IMR-90 (cell line): Measurements from ENCODE around the gene DACT2. TPM values are rescaled to one million over a fixed set of nuclear protein-coding genes. Genes with fewer than 3 reads are reported as not detected.

Experiments
- ATAC-seq: fragments of 200-7000 bp; cut with Tn5 transposase; 2 replicates; pipeline ENCODE4 v1.9.1; 2020; ENCODE audit warnings: low read depth, mild to moderate bottlenecking, moderate library complexity
- BruUV-seq: library from RNA; stranded (reverse); fragments of 400-500 nt; replicated peaks from 2 replicates; lab custom pipeline; 2021; lab: Mats Ljungman, UMichigan
- CTCF ChIA-PET: fragments of 300-600 bp; formaldehyde crosslinking; extraction: SDS; loops from one replicate; lab custom pipeline; 2021; ENCODE audit warnings: antibody characterized with exemption; lab: Yijun Ruan, JAX
- POLR2A ChIA-PET: fragments of 300-600 bp; sonication (Branson Sonifier 250); formaldehyde crosslinking; loops from one replicate; lab custom pipeline; 2022; ENCODE audit warnings: antibody characterized with exemption; ENCODE audit not compliant: unreplicated experiment; lab: Charles Lee
- DNase-seq: peaks from one replicate; pipeline ENCODE4 v3.0.0; 2013
- H2AFZ ChIP-seq: replicated peaks from 2 replicates; pipeline ENCODE3; 2013; ENCODE audit warnings: low read length, mild to moderate bottlenecking; ENCODE audit not compliant: poor library complexity
- H2AK5ac ChIP-seq: 2 replicates; pipeline ENCODE4 v1.6.1; 2013; ENCODE audit warnings: low read depth, low read length, inconsistent platforms
- H2AK9ac ChIP-seq: replicated peaks from 2 replicates; pipeline ENCODE3; 2013; ENCODE audit warnings: mild to moderate bottlenecking, low read depth, low read length, moderate library complexity; ENCODE audit not compliant: poor library complexity
- H2BK120ac ChIP-seq: 2 replicates; pipeline ENCODE4 v1.6.1; 2013; ENCODE audit warnings: low read depth, low read length, inconsistent platforms
- H2BK15ac ChIP-seq: 3 replicates; pipeline ENCODE4 v1.6.1; 2013; ENCODE audit warnings: low read depth, low read length, inconsistent platforms
- H2BK20ac ChIP-seq: 2 replicates; pipeline ENCODE4 v1.6.1; 2013; ENCODE audit warnings: low read depth, mild to moderate bottlenecking, inconsistent platforms, low read length, moderate library complexity
- H2BK5ac ChIP-seq: 2 replicates; pipeline ENCODE4 v1.6.1; 2013; ENCODE audit warnings: mild to moderate bottlenecking, low read depth, low read length, inconsistent platforms; ENCODE audit not compliant: poor library complexity, severe bottlenecking
- H3K14ac ChIP-seq: replicated peaks from 2 replicates; pipeline ENCODE4 v1.6.1; 2013; ENCODE audit warnings: low read depth, low read length, inconsistent platforms
- H3K18ac ChIP-seq: 2 replicates; pipeline ENCODE4 v1.6.1; 2013; ENCODE audit warnings: low read depth, low read length, control low read depth
- H3K23ac ChIP-seq: 2 replicates; pipeline ENCODE4 v1.6.1; 2013; ENCODE audit warnings: low read depth, low read length, inconsistent platforms
- H3K27ac ChIP-seq: 2 replicates; pipeline ENCODE4 v1.5.1; 2013; ENCODE audit warnings: mild to moderate bottlenecking, control low read depth, low read length; ENCODE audit not compliant: insufficient read depth
- H3K27me3 ChIP-seq: 2 replicates; pipeline ENCODE4 v1.6.1; 2013; ENCODE audit warnings: low read length; ENCODE audit not compliant: control insufficient read depth, insufficient read depth
- H3K36me3 ChIP-seq: 2 replicates; pipeline ENCODE4 v1.6.1; 2013; ENCODE audit warnings: low read length, mixed read lengths; ENCODE audit not compliant: control insufficient read depth, insufficient read depth
- H3K4ac ChIP-seq: 2 replicates; pipeline ENCODE4 v1.6.1; 2013; ENCODE audit warnings: low read depth, low read length, inconsistent platforms
- H3K4me1 ChIP-seq: 2 replicates; pipeline ENCODE4 v1.6.1; 2013; ENCODE audit warnings: low read length, mixed read lengths; ENCODE audit not compliant: control insufficient read depth, insufficient read depth
- H3K4me2 ChIP-seq: 2 replicates; pipeline ENCODE4 v1.6.1; 2013; ENCODE audit warnings: low read depth, mild to moderate bottlenecking, control low read depth, low read length, moderate library complexity
- H3K4me3 ChIP-seq: 2 replicates; pipeline ENCODE4 v1.5.1; 2013; ENCODE audit warnings: low read depth, mild to moderate bottlenecking, control low read depth, low read length, moderate library complexity; ENCODE audit not compliant: insufficient read depth
- H3K56ac ChIP-seq: 2 replicates; pipeline ENCODE4 v1.6.1; 2013; ENCODE audit warnings: low read length, inconsistent platforms; ENCODE audit not compliant: insufficient read depth; ENCODE audit errors: extremely low read depth
- H3K79me1 ChIP-seq, 2 experiments: 2 replicates each; pipeline ENCODE4 v1.6.1; 2013; ENCODE audit warnings: low read length in 2 of 2, inconsistent platforms in 1 of 2, low read depth in 1 of 2
- H3K9ac ChIP-seq: 2 replicates; pipeline ENCODE4 v1.6.1; 2013; ENCODE audit warnings: low read depth, low read length, control low read depth
- H3K9me1 ChIP-seq: 2 replicates; pipeline ENCODE4 v1.6.1; 2013; ENCODE audit warnings: low read length, inconsistent platforms; ENCODE audit not compliant: insufficient read depth
- H3K9me3 ChIP-seq: 2 replicates; pipeline ENCODE4 v1.6.1; 2013; ENCODE audit warnings: low read length; ENCODE audit not compliant: control insufficient read depth, insufficient read depth
- H4K20me1 ChIP-seq: 2 replicates; pipeline ENCODE4 v1.6.1; 2013; ENCODE audit warnings: low read length, inconsistent platforms; ENCODE audit not compliant: insufficient read depth
- H4K5ac ChIP-seq: 2 replicates; pipeline ENCODE4 v1.6.1; 2013; ENCODE audit warnings: mild to moderate bottlenecking, low read depth, low read length, control low read depth
- H4K8ac ChIP-seq, 2 experiments: 2 replicates each; pipeline ENCODE4 v1.6.1; 2013; ENCODE audit warnings: low read depth in 2 of 2, low read length in 2 of 2, control low read depth in 1 of 2, inconsistent platforms in 1 of 2
- H4K91ac ChIP-seq: 2 replicates; pipeline ENCODE4 v1.6.1; 2013; ENCODE audit warnings: low read depth, low read length, inconsistent platforms; ENCODE audit not compliant: insufficient read depth
- BHLHE40 ChIP-seq: fragments of 150-350 bp; IDR thresholded peaks from 2 replicates; pipeline ENCODE4 v1.6.1; 2016; ENCODE audit warnings: mild to moderate bottlenecking, low read depth, low read length
- CEBPB ChIP-seq: IDR thresholded peaks from 2 replicates; pipeline ENCODE4 v1.6.1; 2012; ENCODE audit warnings: low read depth, low read length, improper control_type of control experiment
- CHD1 ChIP-seq: IDR thresholded peaks from 2 replicates; pipeline ENCODE4 v1.6.1; 2012; ENCODE audit warnings: low read depth, low read length, improper control_type of control experiment
- CTCF ChIP-seq: conservative IDR thresholded peaks from 2 replicates; pipeline ENCODE4 v1.5.1; 2012; ENCODE audit warnings: mild to moderate bottlenecking, low read depth, low read length, improper control_type of control experiment
- ELK1 ChIP-seq: fragments of 150-350 bp; IDR thresholded peaks from 2 replicates; pipeline ENCODE4 v1.6.1; 2016; ENCODE audit warnings: low read depth, mild to moderate bottlenecking, low read length, moderate library complexity, borderline replicate concordance
- FOS ChIP-seq: fragments of 150-350 bp; IDR thresholded peaks from 2 replicates; pipeline ENCODE4 v1.6.1; 2016; ENCODE audit warnings: low read depth, low read length
- MAFK ChIP-seq: IDR thresholded peaks from 2 replicates; pipeline ENCODE4 v1.6.1; 2012; ENCODE audit warnings: low read depth, low read length, improper control_type of control experiment
- MAZ ChIP-seq: IDR thresholded peaks from 2 replicates; pipeline ENCODE4 v1.6.1; 2012; ENCODE audit warnings: low read depth, mild to moderate bottlenecking, low read length, improper control_type of control experiment, moderate library complexity, borderline replicate concordance
- MXI1 ChIP-seq: IDR thresholded peaks from 2 replicates; pipeline ENCODE4 v1.6.1; 2012; ENCODE audit warnings: low read depth, mild to moderate bottlenecking, low read length, moderate library complexity, borderline replicate concordance
- NFE2L2 ChIP-seq: fragments of 150-350 bp; IDR thresholded peaks from 2 replicates; pipeline ENCODE4 v1.6.1; 2016; ENCODE audit warnings: low read depth, mild to moderate bottlenecking, low read length
- POLR2A ChIP-seq: IDR thresholded peaks from 2 replicates; pipeline ENCODE4 v1.6.1; 2012; ENCODE audit warnings: mild to moderate bottlenecking, low read depth, low read length
- RAD21 ChIP-seq: IDR thresholded peaks from 2 replicates; pipeline ENCODE4 v1.6.1; 2012; ENCODE audit warnings: low read length, improper control_type of control experiment
- RCOR1 ChIP-seq: IDR thresholded peaks from 2 replicates; pipeline ENCODE4 v1.6.1; 2012; ENCODE audit warnings: mild to moderate bottlenecking, low read length, improper control_type of control experiment; ENCODE audit not compliant: insufficient replicate concordance
- RFX5 ChIP-seq: IDR thresholded peaks from 2 replicates; pipeline ENCODE4 v1.8.0; 2012; ENCODE audit warnings: low read depth, mild to moderate bottlenecking, low read length, moderate library complexity
- SMC3 ChIP-seq: fragments of 150-350 bp; IDR thresholded peaks from 2 replicates; pipeline ENCODE4 v1.6.1; 2016; ENCODE audit warnings: low read depth, mild to moderate bottlenecking, antibody characterized with exemption, low read length, moderate library complexity
- USF2 ChIP-seq: fragments of 150-350 bp; IDR thresholded peaks from 2 replicates; pipeline ENCODE4 v1.6.1; 2017; ENCODE audit warnings: mild to moderate bottlenecking, antibody characterized with exemption, low read length, low read depth
- WGBS, 2 experiments: methylation state at CpG; one replicate each; pipeline versions ENCODE4 v1.1.5 to v1.1.7; 2013; ENCODE audit warnings: missing lambda C conversion rate in 2 of 2; ENCODE audit not compliant: insufficient read length in 1 of 2; ENCODE audit errors: extremely low coverage in 2 of 2; 5-methylcytosine and 5-hydroxymethylcytosine counted together
- dilution Hi-C: fragments of 300-500 bp; cut with HindIII; formaldehyde crosslinking; loops from one replicate; pipeline ENCODE4 v1.14.3; 2018; ENCODE audit warnings: low sequenced_read_pairs; ENCODE audit not compliant: unreplicated experiment
- in situ Hi-C: fragments of 300-500 bp; cut with MboI; formaldehyde crosslinking; loops from 3 replicates; pipeline ENCODE4 v1.14.3; 2019; ENCODE audit warnings: low sequenced_read_pairs, inconsistent platforms, mixed read lengths
- intact Hi-C: fragments of 100-400 bp; cut with micrococcal nuclease; formaldehyde crosslinking; loops from 2 replicates; pipeline ENCODE4 v1.10.0; 2022
- polyA plus RNA-seq, 3 experiments: library from polyadenylated mRNA; depleted of rRNA; stranded (reverse); fragments of >200 nt; gene quantifications; 2 replicates each; pipeline ENCODE4 v1.2.3, GENCODE V29; 2012; ENCODE audit warnings: low replicate concordance in 1 of 3
- total RNA-seq: library from RNA; depleted of rRNA; stranded (reverse); fragments of >200 nt; gene quantifications from 2 replicates; pipeline ENCODE4 v1.2.3, GENCODE V29; 2012

Gene DACT2
- total and polyA plus RNA-seq, 2 of the 4 experiments (the other 2 are of a cell fraction): not detected

- no TSS peak for BruUV-seq
- in situ Hi-C loops (no loop called here), intact Hi-C loops (no loop called here), dilution Hi-C loops (no loop called here)
- POLR2A ChIA-PET: no interaction called here
- H4K91ac ChIP-seq: no peak overlapping the region
- H3K4me3 ChIP-seq: no peak overlapping the region
- no peak overlapping the region for H3K4ac ChIP-seq
- no peak overlapping the region for H2BK20ac ChIP-seq
- CTCF ChIA-PET: no interaction called here
- no peak overlapping the region for H3K56ac ChIP-seq
- H2AFZ ChIP-seq: no peak overlapping the region
- H2AK5ac ChIP-seq: no peak overlapping the region
- H3K79me1 ChIP-seq: no peaks in the 10 kb centered on the region
- no peak overlapping the region for H4K8ac ChIP-seq
- TF ChIP-seq RFX5 (no peak), POLR2A (no peak), RAD21 (no peak), CHD1 (no peak), MXI1 (no peak), BHLHE40 (no peak), USF2 (no peak), MAZ (no peak), CEBPB (no peak), FOS (no peak), ELK1 (no peak), MAFK (no peak), NFE2L2 (no peak), RCOR1 (no peak), SMC3 (no peak), CTCF (no peak)
- 84% methylated on average over 9 of the region's 16 CpGs; no CpG with 5 or more reads in 1 of the 2 experiments for WGBS, 2 experiments
- no peak overlapping the region for H3K23ac ChIP-seq
- H3K9ac ChIP-seq: no peak overlapping the region
- no peaks in the 10 kb centered on the region for H3K4me1 ChIP-seq
- H3K9me1 ChIP-seq: no peaks in the 10 kb centered on the region
- H3K14ac ChIP-seq: no peak overlapping the region
- no peaks in the 10 kb centered on the region for H4K20me1 ChIP-seq
- peaks cover 31% of the 10 kb centered on the region for H3K9me3 ChIP-seq
- no peak overlapping the region for H4K5ac ChIP-seq
- peak overlapping the region; percentile 87 for H2BK5ac ChIP-seq
- no peak overlapping the region for H2BK15ac ChIP-seq
- no peak overlapping the region for H3K4me2 ChIP-seq
- no peaks in the 10 kb centered on the region for H3K36me3 ChIP-seq
- no peak overlapping the region for H3K27ac ChIP-seq
- no peak overlapping the region for H2BK120ac ChIP-seq
- no peak for ATAC-seq
- no peak overlapping the region for H2AK9ac ChIP-seq
- no peak overlapping the region for H3K18ac ChIP-seq
- H3K27me3 ChIP-seq: no peaks in the 10 kb centered on the region
- DNase-seq: no peak
Observed at GRCh38 chr6:168269455-168270243, 49.9 kb downstream of the DACT2 start.
